K562 (cell line): ENCODE measurements around the gene NUP205. TPM values are rescaled to one million over a fixed set of nuclear protein-coding genes. Genes with fewer than 3 reads are reported as not detected.

Source experiments
- BRCA1 ChIP-seq, 2 experiments: fragments of 450-650 bp in 1 of 2; sonication (generic) in 1 of 2; formaldehyde crosslinking in 1 of 2; IDR thresholded peaks; 2 replicates each; pipeline versions ENCODE4 v1.5.0 to v1.6.1; 2017 to 2020; ENCODE audit warnings: mild to moderate bottlenecking in 1 of 2, missing genetic modification reagents in 1 of 2
- CAMTA2 ChIP-seq: fragments of 250-450 bp; sonication (Bioruptor Pico); conservative IDR thresholded peaks from 2 replicates; pipeline ENCODE4 v1.5.1; 2022
- NCOA6 ChIP-seq: fragments of 450-650 bp; IDR thresholded peaks from 2 replicates; pipeline ENCODE4 v1.6.1; 2017; ENCODE audit warnings: mild to moderate bottlenecking
- SMAD4 ChIP-seq: fragments of 250-450 bp; sonication (Bioruptor Pico); conservative IDR thresholded peaks from 2 replicates; pipeline ENCODE4 v1.8.0; 2021; ENCODE audit warnings: inconsistent platforms, mild to moderate bottlenecking, moderate library complexity
- SRSF1 ChIP-seq: fragments of 200-400 bp; formaldehyde crosslinking; IDR thresholded peaks from 2 replicates; pipeline ENCODE4 v1.6.1; 2017; ENCODE audit warnings: mild to moderate bottlenecking, low read depth, low read length, moderate library complexity
- TBP ChIP-seq: optimal IDR thresholded peaks from 2 replicates; pipeline ENCODE3; 2011; ENCODE audit warnings: low read depth, low read length, improper control_type of control experiment
- ZNF143 ChIP-seq: sonication (generic); formaldehyde crosslinking; IDR thresholded peaks from 2 replicates; pipeline ENCODE4 v1.9.0; 2022; ENCODE audit warnings: mild to moderate bottlenecking, missing genetic modification reagents
- ZNF174 ChIP-seq: fragments of 250-450 bp; sonication (Bioruptor Pico); IDR thresholded peaks from 2 replicates; pipeline ENCODE4 v1.4.0; 2020; ENCODE audit warnings: mild to moderate bottlenecking
- ZNF23 ChIP-seq: fragments of 250-450 bp; sonication (Bioruptor Pico); IDR thresholded peaks from 2 replicates; pipeline ENCODE4 v1.4.0; 2020; ENCODE audit warnings: mild to moderate bottlenecking
- ZNF253 ChIP-seq: fragments of 250-450 bp; sonication (Bioruptor Pico); conservative IDR thresholded peaks from 2 replicates; pipeline ENCODE4 v1.6.1; 2021; ENCODE audit warnings: mild to moderate bottlenecking
- ZNF551 ChIP-seq: fragments of 250-450 bp; sonication (Bioruptor Pico); IDR thresholded peaks from 2 replicates; pipeline ENCODE4 v1.5.0; 2021; ENCODE audit warnings: mild to moderate bottlenecking, moderate library complexity
- ZNF699 ChIP-seq: fragments of 250-450 bp; sonication (Bioruptor Pico); IDR thresholded peaks from 2 replicates; pipeline ENCODE4 v1.8.0; 2021; ENCODE audit warnings: mild to moderate bottlenecking, moderate library complexity; ENCODE audit not compliant: insufficient replicate concordance
- polyA plus RNA-seq, 8 experiments: library from polyadenylated mRNA; depleted of rRNA in 4 of 8; stranded (reverse) in 5 of 8; unstranded in 3 of 8; fragments of >200 nt; fragmentation: Nextera tagmentation in 2 of 8; fragmentation: Illumina TruSeq in 1 of 8; extraction: Ambion mirVana in 2 of 8; extraction: Trizol in 1 of 8; gene quantifications; 2 replicates each; pipeline versions ENCODE4 v1.2.1 to v1.2.3, GENCODE V29; 2011 to 2014; ENCODE audit warnings: inconsistent platforms in 1 of 8, missing spikeins in 1 of 8
- total RNA-seq, 7 experiments: library from RNA; depleted of rRNA in 6 of 7; stranded (reverse); fragments of >200 nt in 6 of 7; fragmentation: Illumina TruSeq in 2 of 7; extraction: Trizol in 2 of 7; gene quantifications; 2 replicates each; pipeline versions ENCODE4 v1.2.1 to v1.2.3, GENCODE V29; 2011 to 2021; ENCODE audit warnings: low replicate concordance in 1 of 7
- TF ChIP-seq, protein P1 (sequence below), 2 experiments: fragments of 450-650 bp; IDR thresholded peaks; 2 replicates each; pipeline ENCODE4 v1.6.1; 2016; ENCODE audit warnings: mild to moderate bottlenecking in 2 of 2, borderline replicate concordance in 1 of 2, low read depth in 1 of 2, moderate library complexity in 1 of 2
- TF ChIP-seq, protein P2 (sequence below): fragments of 250-450 bp; sonication (Bioruptor Pico); IDR thresholded peaks from 2 replicates; pipeline ENCODE4 v1.5.0; 2021; ENCODE audit warnings: mild to moderate bottlenecking, borderline replicate concordance
- TF ChIP-seq, protein P3 (sequence below): sonication (generic); formaldehyde crosslinking; IDR thresholded peaks from 2 replicates; pipeline ENCODE4 v1.4.0; 2020; ENCODE audit warnings: mild to moderate bottlenecking, missing genetic modification reagents

NUP205 gene
- total and polyA plus RNA-seq, 9 of the 15 experiments (the other 6 are each of a cell fraction or from before 2014, with no cell fraction given) = 101 to 282 (median 193) TPM

DNA sequence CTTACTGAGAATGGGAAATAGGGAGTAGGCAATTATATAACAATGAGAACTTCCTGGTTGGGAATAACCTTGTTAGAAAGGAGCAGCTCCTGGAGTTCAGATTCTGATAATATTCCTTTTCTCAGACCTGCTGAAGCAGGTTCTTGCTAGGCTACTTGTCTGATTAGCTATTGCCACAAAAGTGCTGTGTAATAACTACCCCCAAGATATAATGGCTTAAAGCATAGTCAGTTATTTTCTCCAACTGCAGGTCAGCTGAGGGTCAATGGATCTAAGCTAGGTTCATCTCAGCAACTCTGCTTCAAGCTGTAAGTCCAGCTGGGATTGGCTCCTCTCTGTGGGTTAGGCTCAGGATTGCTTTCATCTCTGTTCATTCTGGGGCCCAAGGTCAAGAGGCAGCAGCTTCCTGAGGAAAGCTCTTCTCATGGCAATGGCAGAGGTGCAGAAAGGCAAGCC, 38.5 kb upstream of the NUP205 start (continued):
- TF ChIP-seq, protein P1, sequence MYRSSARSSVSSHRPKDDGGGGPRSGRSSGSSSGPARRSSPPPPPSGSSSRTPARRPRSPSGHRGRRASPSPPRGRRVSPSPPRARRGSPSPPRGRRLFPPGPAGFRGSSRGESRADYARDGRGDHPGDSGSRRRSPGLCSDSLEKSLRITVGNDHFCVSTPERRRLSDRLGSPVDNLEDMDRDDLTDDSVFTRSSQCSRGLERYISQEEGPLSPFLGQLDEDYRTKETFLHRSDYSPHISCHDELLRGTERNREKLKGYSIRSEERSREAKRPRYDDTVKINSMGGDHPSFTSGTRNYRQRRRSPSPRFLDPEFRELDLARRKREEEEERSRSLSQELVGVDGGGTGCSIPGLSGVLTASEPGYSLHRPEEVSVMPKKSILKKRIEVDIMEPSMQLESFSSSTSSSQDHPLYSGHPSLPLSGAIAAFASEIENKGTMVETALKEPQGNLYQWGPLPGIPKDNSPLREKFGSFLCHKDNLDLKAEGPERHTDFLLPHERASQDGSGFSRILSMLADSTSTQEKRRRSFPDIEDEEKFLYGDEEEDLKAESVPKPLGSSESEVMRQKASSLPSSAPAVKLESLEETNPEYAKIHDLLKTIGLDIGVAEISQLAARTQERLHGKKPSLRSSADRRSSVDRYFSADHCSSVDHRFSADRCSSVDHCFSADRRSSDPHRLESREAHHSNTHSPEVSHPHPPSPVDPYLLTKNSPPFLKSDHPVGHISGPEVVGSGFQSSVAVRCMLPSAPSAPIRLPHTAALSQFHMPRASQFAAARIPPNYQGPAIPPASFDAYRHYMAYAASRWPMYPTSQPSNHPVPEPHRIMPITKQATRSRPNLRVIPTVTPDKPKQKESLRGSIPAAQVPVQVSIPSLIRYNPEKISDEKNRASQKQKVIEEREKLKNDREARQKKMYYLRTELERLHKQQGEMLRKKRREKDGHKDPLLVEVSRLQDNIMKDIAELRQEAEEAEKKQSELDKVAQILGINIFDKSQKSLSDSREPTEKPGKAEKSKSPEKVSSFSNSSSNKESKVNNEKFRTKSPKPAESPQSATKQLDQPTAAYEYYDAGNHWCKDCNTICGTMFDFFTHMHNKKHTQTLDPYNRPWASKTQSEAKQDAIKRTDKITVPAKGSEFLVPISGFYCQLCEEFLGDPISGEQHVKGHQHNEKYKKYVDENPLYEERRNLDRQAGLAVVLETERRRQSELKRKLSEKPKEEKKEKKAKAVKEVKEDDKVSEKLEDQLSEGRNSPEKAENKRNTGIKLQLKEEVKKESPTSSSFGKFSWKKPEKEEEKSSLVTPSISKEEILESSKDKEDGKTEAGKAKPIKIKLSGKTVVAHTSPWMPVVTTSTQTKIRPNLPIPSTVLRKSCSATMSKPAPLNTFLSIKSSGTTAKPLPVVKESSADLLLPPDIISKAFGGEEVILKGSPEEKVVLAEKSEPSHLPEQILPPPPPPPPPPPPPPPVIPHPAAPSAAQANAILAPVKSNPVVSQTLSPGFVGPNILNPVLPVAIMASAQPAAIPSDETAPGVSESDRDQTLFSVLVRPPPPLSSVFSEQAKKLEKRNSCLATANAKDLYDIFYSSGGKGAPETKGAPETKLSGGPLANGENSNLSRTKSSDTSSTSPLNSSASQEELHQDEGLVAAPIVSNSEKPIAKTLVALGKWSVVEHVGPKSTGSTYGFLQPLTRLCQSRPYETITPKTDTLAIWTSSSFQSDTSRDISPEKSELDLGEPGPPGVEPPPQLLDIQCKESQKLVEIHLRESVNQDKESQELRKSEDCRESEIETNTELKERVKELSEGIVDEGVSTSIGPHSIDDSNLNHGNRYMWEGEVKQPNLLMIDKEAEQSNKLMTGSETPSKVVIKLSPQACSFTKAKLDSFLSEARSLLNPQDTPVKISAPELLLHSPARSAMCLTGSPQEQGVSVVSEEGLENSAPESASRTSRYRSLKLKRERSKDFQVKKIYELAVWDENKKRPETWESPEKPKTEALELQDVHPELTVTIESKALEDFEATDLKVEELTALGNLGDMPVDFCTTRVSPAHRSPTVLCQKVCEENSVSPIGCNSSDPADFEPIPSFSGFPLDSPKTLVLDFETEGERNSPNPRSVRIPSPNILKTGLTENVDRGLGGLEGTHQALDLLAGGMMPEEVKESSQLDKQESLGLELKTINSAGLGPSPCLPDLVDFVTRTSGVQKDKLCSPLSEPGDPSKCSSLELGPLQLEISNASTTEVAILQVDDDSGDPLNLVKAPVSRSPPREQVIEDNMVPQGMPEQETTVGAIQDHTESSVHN (IDR thresholded peaks at IDR 0.05; ENCODE audit: borderline replicate concordance in 1 of 2, low read depth in 1 of 2) = no peak
- TF ChIP-seq SMAD4 = no peak
- TF ChIP-seq BRCA1 (IDR thresholded peaks at IDR 0.05) = no peak
- no peak for TF ChIP-seq BRCA1 (CRISPR knock-in tag; IDR thresholded peaks at IDR 0.05)
- no peak for TF ChIP-seq ZNF174
- TF ChIP-seq, protein P2, sequence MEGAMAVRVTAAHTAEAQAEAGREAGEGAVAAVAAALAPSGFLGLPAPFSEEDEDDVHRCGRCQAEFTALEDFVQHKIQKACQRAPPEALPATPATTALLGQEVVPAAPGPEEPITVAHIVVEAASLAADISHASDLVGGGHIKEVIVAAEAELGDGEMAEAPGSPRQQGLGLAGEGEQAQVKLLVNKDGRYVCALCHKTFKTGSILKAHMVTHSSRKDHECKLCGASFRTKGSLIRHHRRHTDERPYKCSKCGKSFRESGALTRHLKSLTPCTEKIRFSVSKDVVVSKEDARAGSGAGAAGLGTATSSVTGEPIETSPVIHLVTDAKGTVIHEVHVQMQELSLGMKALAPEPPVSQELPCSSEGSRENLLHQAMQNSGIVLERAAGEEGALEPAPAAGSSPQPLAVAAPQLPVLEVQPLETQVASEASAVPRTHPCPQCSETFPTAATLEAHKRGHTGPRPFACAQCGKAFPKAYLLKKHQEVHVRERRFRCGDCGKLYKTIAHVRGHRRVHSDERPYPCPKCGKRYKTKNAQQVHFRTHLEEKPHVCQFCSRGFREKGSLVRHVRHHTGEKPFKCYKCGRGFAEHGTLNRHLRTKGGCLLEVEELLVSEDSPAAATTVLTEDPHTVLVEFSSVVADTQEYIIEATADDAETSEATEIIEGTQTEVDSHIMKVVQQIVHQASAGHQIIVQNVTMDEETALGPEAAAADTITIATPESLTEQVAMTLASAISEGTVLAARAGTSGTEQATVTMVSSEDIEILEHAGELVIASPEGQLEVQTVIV = no peak
- TF ChIP-seq TBP = no peak
- TF ChIP-seq NCOA6 = no peak
- TF ChIP-seq ZNF23 = no peak
- TF ChIP-seq SRSF1 = no peak
- TF ChIP-seq ZNF551 (CRISPR knock-in tag) = no peak
- no peak for TF ChIP-seq CAMTA2 (CRISPR knock-in tag)
- no peak for TF ChIP-seq ZNF699
- TF ChIP-seq ZNF253 (CRISPR knock-in tag) = no peak
- TF ChIP-seq ZNF143 (CRISPR knock-in tag) = no peak
- TF ChIP-seq, protein P3, sequence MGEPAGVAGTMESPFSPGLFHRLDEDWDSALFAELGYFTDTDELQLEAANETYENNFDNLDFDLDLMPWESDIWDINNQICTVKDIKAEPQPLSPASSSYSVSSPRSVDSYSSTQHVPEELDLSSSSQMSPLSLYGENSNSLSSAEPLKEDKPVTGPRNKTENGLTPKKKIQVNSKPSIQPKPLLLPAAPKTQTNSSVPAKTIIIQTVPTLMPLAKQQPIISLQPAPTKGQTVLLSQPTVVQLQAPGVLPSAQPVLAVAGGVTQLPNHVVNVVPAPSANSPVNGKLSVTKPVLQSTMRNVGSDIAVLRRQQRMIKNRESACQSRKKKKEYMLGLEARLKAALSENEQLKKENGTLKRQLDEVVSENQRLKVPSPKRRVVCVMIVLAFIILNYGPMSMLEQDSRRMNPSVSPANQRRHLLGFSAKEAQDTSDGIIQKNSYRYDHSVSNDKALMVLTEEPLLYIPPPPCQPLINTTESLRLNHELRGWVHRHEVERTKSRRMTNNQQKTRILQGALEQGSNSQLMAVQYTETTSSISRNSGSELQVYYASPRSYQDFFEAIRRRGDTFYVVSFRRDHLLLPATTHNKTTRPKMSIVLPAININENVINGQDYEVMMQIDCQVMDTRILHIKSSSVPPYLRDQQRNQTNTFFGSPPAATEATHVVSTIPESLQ (CRISPR knock-in tag) = no peak
